ENCODE measurements around the gene GEMIN8.

The GEMIN8 gene, protein sequence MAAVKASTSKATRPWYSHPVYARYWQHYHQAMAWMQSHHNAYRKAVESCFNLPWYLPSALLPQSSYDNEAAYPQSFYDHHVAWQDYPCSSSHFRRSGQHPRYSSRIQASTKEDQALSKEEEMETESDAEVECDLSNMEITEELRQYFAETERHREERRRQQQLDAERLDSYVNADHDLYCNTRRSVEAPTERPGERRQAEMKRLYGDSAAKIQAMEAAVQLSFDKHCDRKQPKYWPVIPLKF

DNA sequence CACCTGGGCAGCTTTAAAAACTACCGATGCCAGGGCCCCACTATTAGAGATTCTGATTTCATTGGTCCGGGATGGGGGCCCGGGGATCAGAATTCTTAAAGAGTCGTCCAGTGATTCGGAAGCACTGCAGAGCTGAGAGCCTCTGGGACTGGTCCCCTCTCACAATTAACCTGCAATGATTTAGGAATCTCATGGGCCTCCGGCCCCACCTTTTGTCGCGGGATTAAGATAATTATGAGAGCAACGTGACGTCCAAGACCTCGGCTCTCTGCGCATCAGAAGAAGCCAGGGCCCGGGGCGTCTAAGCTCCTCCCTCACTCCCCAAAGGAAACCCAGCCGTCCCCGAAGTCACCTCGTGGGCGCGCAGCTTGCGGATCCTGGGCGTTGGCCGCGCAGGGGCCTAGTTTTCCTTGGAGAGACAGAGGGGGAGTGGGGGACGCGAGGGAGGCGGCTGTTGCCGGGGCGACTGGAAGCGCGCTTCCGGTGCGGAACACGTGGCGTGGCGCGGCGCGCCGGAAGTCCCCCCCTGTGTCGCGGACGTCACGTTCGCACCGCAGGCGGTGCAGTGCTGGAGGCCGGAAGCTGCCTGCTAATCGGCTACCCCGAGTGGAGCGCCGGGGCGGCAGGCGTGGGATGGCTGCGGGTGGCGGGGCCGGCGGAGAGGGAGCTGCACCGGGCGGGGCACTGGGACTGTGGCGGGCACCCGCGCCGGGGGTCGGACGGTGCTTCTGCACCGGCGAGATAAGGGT, at the start of gene GEMIN8:
Gene GEMIN8 (minus strand): TSS at position 468 of the 749 bp plus-strand sequence. CDS start 8,414 bp downstream, outside the sequence.
- DNase-seq: peak; percentile 93

DNA sequence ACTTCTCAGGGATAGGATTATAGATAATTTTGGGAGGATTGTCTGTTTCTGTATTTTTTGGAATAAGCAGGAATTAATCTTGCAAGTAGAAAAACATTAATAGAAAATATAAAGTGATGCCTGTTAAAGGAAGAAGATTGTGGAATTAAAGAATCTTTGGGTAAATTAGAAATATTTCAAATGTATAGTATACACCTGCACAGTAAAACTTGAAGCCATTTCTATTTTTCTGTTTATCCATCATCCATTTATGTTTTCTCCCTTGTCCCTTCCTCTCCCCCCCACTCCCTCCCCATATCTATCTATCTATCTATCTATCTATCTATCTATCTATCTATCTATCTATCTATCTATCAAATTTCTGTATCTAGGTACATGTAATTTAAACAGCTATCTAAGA, 46.9 kb upstream of the GEMIN8 start:
- DNase-seq: no peak

DNA sequence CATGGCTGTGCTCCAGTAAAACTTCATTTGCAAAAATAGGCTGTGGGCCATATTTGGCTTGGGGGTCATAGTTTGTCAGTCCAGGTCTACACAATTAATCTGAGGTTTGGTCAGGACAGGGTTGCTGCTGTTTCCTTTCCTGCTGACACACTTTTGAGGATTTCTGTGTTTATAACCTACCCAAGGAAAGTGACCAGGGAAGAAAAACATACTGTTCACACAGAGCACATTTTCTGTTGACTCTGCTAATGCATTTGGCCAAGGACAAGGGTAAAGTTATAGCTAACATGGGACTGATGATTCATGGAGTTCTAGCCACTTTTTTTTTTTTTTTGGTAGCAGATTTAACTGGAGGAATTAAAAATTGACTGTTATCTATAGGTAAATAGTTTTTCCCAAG, 43.9 kb upstream of the GEMIN8 start:
- no peak for DNase-seq

DNA sequence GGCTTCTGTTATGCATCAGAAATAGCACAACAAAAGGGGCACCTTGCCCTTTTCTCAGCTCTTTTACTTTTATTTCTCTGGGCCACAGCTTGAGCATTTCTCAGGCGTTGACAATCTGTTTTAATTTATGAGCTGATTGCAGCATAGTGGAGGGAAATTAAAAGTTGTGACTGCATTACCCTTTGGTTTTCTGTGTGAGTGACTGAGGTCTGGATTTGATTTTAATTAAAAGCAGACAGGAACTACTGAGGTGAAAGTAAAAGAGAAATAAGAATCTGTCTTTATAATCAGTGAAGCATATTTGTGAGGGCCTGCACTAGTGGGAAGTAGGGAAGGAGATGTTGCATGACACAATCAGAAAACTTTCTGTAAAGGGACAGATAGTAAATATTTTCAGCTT, 43.4 kb upstream of the GEMIN8 start:
- no peak for DNase-seq

DNA sequence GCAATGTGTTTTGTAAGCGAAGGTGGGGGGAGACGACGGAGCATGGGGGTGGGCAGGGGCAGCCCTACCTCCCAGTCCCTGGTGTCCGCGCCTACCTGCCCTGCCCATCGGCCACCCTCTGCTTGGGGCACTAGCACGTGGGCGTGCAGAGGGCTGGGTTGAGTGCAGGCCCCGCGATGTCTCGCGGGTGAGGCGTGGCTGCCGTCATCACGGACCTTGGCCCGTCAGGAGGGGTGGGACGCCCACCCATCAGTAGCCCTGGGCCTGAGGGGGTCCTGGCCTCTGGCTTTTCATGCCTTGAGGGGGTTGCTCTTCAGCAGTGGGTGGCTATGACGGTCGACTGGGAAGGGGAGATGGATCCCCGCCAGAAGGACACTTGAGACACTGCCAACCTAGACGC, 36.1 kb upstream of the GEMIN8 start:
- no peak for DNase-seq

DNA sequence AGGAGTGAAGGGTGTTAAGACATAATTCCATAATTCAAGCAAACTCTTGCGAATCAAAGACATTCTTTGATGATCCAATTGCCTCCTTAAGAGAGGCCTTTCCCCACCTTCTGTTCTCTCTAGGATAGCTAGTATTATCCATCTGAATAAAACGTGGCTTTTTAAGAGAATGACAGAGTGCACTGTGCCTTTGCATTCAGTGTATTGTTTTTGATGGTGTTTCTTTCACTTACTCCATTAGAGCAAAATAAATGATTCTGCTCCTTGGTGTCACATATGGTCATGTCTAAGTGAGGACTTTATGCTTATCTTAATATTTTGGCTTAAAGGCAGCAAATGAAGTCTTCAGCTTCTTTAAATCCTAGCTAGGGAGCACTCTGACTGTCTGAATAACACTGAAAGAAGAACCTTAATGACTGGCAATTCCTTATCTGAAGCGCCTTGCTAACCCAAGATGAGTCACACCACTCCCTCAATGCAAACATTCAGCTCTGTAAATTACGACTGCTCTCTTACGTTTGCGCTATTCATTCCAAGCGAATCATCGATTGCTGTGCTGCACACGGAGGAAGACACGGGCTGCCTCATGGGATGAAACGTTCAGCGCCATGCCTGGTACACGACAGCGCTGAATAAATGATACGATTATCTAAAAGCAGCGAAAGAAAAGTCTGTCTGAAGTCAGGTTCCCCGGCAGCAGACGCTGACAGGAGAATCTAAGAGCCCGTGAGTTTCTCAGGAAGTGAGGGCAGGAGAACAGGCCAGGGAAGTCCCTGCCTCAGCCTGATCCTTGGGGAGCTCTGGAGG, 35.1 kb upstream of the GEMIN8 start:
- DNase-seq: no peak

DNA sequence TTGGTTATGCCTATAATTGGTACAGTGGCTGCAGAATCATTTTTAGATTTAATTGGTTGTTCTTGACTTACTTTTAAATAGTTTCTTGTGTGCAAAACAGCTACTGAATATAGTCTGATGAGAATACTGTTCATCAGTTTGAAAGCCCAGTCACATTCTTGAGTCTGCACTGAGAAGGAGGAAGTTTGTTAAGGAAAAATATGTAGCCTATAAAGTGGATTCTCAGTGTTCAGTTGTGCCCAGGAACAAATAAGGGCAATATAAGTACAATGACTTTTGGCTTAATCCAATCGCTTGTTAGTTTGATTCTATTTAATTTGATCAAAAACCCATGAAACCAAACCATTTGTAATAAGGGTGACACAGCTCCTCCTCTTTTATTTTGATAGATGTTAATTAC, 32.8 kb upstream of the GEMIN8 start:
- DNase-seq: no peak

DNA sequence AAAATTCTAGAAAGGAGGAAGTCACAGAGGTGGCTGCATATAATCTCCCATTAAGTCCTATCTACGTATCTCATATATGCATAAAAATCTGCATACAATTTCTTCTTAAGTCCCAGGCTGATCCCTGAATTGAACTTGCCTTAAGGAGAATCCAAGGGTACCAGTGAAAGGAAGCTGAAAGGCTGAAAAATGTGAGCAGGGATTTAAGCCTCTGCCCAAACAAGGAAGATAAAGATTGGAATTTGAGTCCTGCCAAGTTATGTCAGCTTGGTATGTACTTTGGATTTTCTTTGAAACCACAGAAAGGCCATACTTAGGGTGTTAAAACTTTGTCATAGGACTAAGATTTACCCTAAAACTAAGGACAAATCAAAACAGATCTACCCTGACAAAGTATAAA, 26.5 kb upstream of the GEMIN8 start:
- no peak for DNase-seq

DNA sequence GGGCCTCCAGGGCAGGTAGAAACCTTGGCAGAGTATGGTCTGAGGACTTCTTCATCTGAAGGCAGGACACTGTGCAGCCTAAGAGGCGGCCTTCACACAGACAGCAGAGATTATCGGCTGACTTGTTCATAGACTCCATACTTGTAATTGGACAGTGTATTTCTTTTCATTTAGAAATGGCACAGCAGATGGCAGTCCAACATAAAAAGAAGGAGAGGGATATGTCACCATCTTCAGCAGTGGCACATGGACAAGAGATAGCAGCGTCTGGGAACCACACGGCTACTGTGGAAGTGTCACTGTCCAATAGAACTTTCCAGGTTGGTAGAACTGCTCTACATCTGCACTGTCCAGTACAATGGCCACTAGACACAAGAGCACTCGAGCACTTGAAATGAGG, 21.7 kb upstream of the GEMIN8 start:
- DNase-seq: no peak

DNA sequence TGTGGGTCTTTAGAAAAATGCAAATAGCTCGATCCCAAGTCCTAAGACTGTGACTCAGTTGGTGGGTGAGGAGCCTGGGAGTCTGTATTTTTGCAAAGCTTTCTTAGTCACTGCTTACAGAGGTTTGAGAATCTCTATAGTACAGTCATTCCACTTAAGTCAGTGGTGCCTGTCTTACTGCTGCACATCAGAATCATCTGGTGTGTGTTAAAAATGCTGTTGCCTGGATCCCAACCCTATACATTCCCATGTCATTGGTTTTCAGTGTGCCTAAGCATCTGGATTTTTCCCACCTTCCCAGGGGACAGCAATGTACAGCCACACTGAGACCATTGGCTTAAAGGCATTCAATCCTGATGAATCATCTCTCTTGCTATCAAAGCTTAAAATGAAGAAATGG, 21.0 kb upstream of the GEMIN8 start:
- DNase-seq: no peak

DNA sequence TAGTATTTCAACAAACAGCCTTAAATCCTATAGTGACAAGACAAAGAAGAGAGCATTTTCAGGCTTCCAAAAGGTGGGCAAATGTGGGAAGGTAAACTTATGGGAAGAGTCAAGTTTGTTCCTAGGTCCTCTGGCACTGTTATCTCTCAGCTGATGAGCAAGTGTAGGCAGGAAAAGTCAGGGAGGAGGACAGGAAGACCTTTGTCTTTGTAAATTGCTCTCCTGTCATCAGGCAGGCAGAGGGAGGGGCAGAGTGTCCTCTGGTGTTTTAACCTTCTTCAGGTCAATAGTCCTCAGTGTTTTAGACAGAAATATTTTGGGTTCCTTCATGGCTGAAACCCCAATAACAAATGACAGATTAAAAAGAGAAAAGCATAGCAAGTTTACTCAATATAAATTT, 13.5 kb upstream of the GEMIN8 start:
- no peak for DNase-seq

DNA sequence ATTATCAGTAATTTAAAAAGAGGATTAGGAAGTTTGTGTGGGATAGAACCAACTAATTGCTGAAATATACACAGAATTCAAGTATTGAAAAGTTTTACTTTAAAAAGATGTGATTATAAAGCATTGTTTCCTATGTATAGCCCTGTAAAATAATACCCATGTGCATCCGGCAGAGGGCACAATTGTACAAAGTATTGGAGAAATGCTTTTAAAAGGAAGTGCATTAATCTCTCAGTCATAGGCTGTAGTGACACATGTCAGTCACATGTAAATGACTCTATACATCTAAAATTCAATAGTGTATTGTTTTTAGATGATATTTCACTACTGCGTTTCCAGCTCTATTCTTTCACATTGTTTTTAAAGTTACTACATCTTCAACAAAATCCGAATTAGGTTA, 9.7 kb upstream of the GEMIN8 start:
- DNase-seq: peak; percentile 74

DNA sequence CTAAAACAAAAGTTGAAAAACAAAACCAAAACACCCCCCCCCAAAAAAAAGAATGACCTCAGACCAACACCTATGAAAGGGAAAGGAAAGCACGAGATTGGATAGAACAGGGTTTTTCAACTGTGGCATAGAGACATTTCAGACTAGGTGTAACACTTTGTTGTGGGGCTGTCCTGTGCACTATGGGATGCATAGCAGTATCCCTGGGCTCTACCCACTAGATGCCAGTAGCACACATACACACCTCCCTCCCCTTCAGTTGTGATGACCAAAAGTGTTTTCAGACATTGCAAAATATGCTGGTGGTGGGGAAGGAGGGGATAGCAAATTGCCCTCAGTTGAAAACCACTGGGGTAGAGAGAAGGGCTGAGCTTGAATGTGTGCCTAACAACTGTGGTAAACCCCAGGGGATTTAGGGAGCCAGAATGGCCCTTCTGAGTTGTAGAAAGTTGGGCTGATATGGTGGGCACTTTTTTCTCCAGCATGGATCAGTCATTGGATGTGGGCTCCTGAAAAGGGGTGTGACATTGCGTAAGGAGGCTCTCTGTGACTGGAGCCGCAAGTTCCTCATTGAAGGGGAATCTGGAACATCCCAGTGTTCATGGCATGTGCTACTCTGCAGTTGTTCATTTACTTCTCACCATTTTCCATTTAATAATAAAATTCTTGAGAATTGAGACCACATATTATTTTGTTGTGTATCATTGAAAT, 8.8 kb upstream of the GEMIN8 start:
- DNase-seq: no peak

DNA sequence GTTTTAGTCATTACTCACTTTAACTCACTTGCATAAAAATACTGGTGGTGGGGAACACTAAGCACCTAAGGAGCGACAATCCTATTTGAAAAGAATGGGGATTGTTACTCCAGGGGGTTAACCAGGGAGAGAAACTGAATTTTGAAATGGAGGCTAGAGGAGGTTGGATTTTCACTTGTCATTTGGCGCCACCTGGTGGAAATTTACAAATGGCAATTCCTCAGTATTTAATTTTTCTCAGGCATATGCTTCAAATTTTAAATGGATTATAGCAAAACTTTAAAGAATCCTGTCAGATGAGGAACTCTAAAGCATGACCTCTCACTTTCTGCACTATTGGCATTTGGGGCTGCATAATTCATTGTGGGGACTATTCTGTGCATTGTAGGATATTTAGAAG, 2.7 kb upstream of the GEMIN8 start:
- DNase-seq: peak; percentile 78

DNA sequence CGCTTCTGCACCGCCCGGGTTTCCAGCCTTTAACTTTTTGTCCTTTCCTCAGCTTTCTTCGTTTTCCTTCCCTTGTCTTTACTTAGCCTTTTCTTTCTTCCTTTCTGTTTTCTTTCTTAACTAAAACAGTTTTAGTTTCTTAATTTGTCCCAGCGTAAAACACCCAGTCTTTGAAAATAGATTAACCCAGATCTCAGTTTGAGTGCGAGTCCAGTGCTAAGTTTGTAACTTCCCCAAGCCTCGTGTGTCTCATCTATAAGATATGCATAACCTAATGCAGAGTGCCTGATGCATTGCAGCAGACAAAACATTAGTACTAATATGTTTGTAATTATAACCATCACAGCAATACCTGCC, 460 bp upstream of the GEMIN8 start:
- DNase-seq: no peak

DNA sequence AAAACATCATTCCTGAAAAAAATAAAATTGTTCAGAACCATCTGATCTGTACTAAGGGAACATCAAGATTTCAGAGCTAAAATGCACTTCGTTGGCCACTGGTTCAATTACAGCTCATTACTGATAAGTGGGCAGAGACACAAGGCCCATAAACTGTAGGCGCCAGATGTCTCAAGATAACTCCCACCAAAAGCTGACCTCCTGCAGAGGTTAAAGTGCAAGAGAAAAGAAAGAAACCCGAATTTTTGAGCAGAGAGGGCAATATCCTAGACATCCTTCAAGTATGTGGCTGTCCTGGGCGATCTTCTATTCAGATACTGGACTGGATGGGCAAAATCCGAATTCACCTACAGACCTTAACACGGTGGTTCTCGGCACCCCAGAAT, 660 bp downstream of the GEMIN8 start:
- no peak for DNase-seq

DNA sequence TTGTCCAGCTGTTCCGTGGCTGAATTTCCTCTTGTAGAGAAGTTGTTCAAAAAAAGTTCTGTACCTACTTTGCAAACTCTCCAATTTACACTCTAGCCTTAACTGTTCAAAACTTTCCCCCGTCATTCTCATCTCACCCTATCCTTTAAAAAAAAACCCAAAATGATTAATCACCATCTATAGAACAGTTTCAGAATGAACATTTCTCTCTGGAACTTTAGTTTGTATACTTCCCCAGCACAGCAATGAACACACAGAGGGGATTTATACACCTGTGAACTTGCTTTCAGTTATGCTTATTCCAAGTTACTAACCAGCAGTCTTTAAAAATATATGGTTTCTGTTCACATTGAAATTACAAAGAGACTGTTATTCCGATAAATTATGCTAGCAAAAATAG, 1.2 kb downstream of the GEMIN8 start:
- no peak for DNase-seq

DNA sequence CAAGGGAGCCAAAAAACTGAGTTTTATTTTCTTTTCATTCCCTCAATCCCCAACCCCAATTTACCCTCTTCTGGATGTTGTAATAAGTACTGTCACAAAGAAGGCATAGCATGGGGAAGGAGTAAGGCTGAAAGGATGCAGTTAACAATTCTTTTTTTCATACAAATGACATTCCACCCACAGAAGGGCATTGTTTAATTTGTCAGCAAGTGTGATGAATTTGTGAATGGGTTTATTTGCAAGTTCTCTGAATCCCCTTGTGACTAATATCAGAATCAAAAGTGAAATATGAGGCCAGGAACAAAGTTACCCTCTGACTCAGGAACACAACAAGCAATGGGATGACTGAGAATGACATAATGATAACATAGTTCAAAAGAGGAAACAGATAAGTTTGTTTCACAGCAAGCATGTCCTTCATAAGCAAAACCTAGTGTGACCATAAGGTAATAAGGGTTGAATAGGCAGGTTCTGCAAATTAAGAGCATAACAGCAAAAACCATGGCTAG, 2.1 kb downstream of the GEMIN8 start:
- no peak for DNase-seq

DNA sequence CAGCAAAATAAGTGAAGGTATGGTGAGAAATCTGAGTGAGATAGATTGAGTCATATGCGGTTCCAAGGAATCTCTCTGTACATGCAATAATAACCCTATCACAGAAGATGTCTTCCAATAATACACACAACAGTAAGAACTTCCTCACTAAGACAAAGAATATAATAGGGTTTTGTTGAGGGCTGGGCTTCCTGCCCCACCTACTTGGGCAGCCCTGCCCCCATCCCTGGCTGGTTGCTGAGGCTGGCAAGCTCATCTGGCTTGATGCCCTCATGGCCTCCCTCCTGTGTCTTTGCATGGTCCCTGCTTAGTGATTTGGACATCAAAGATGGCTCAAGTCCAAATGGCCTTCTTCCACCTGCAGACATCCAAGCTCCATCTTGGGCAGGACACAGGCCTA, 2.7 kb downstream of the GEMIN8 start:
- DNase-seq: peak; percentile 59

DNA sequence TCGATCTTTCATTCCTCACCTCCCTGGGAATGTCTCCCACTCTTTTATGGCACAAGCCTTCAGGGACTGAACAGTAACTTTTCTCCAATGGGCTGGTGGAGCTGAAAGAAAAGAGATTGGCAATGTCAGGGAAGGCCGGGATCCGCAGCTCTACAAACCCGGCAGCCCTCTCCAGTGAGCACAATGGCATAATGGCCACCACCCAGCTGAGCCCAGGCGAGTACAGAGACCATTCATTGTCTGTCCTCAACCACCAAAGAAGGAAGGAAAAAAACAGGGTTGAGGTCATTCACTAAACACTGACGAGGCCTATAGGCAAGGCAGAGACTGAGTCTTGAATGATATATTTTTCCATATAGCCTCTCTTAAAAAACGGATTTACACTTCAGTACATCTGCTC, 3.6 kb downstream of the GEMIN8 start:
- no peak for DNase-seq

DNA sequence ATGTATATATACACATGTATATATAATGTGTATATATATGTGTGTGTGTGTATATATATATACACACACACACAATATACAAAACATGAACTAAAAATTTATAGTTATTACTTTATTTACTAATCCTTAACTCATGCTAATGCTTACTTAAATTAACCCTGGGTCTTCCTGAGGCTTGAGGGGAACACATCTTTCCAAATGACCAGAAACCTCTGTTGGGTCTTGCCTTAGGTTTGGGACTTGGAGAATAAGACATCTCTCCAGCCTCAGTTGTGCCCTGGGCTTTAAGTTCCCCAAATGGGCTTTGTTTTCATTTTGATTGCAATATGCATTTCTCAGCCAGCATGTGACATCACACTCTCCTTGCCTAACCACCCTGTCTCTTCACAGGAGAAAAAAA, 7.7 kb downstream of the GEMIN8 start:
- DNase-seq: no peak

DNA sequence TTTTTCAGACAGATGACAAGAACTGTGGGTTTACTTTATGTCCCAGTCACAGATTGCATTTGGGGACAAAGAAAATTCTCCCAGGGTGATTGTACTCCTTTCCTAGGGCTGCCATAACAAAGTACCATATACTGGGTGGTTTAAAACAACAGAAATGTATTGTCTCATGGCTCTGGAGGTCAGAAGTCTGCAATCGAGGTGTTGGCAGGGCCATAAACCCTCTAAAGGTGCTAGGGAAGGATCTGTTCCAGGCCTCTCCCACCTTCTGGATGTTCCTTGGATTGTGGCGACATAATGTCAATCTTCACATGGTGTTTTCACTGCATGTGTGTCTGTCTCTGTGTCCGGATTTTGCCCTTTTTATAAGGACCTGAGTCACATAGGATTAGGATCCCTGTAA, 12.3 kb downstream of the GEMIN8 start:
- no peak for DNase-seq

DNA sequence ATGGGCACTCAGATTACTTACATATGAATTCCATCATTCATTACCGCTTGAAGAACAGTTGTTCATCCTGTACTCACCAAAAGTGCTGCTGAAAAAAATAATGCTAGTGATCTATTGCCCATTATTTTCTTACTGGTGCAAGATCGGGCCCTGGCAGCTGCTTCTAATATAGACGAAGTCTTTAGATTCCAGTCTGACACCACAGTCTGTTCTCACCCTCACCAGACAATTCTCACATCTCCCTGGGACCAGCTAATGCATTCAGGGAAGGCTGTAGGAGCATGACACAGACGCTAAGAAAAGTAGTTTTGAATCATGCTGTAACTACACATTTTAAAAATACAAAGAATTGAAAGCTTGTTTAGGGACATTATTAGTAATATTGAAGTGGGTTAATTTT, 13.8 kb downstream of the GEMIN8 start:
- DNase-seq: no peak
